HFF-Myc (cell line): Measurements from ENCODE around the gene UNK.

Experiments used
- DNase-seq: peaks from one replicate; pipeline ENCODE4 v3.0.0-alpha.2; 2011; ENCODE audit warnings: low read depth; ENCODE audit errors: extremely low read depth
- H3K4me3 ChIP-seq: replicated peaks from 2 replicates; pipeline ENCODE4 v1.5.1; 2011; ENCODE audit warnings: low read depth, mild to moderate bottlenecking, control low read depth, low read length
- TF ChIP-seq, protein P1 (sequence below): IDR thresholded peaks from 2 replicates; pipeline ENCODE4 v1.5.1; 2012; ENCODE audit warnings: mild to moderate bottlenecking, low read depth, low read length, control low read depth; ENCODE audit errors: missing control alignments

Gene UNK

DNA sequence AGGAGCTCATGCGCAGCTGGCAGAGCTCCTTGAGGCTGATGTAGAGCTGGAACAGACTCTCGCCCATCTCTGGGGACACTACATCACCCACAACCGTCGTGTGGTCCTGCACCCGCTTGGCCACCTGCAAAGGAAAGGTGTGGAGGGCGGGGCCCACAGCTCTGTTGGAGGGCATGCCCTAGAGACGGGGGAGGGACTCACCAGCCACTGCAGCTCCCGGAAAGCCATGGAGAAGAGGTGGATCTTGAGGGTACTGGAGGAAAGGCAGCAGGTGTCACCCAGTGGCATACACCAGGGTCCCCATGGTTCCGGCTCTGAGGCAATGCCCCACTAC, 51.0 kb downstream of the UNK start:
- no peak overlapping the region for H3K4me3 ChIP-seq
- TF ChIP-seq, protein P1, sequence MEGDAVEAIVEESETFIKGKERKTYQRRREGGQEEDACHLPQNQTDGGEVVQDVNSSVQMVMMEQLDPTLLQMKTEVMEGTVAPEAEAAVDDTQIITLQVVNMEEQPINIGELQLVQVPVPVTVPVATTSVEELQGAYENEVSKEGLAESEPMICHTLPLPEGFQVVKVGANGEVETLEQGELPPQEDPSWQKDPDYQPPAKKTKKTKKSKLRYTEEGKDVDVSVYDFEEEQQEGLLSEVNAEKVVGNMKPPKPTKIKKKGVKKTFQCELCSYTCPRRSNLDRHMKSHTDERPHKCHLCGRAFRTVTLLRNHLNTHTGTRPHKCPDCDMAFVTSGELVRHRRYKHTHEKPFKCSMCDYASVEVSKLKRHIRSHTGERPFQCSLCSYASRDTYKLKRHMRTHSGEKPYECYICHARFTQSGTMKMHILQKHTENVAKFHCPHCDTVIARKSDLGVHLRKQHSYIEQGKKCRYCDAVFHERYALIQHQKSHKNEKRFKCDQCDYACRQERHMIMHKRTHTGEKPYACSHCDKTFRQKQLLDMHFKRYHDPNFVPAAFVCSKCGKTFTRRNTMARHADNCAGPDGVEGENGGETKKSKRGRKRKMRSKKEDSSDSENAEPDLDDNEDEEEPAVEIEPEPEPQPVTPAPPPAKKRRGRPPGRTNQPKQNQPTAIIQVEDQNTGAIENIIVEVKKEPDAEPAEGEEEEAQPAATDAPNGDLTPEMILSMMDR = no peak

DNA sequence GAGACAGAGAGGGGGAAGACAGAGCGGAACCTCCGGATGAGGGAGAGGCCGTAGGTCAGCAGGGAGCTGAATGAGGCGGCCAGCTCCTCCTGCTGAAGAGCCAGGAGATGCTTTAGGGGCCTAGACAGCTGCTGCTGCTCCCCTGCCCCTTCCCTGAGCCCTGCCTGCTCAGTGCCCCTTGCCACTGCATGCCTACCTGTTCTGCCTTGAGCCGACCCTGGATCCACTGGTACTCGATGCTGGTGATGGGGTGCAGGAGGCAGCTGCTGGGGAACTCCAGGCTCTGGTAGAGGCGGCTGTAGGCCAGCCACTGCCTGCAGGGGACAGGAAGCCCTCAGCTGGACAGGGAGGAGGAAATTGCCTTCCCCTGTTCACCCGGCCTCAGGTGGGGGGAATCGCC, 52.0 kb downstream of the UNK start:
- H3K4me3 ChIP-seq = no peak overlapping the region
- TF ChIP-seq, protein P1 = no peak
- DNase-seq = no peak

More for the DNA sequence above, 51.0 kb downstream of the UNK start:
- no peak for DNase-seq

DNA sequence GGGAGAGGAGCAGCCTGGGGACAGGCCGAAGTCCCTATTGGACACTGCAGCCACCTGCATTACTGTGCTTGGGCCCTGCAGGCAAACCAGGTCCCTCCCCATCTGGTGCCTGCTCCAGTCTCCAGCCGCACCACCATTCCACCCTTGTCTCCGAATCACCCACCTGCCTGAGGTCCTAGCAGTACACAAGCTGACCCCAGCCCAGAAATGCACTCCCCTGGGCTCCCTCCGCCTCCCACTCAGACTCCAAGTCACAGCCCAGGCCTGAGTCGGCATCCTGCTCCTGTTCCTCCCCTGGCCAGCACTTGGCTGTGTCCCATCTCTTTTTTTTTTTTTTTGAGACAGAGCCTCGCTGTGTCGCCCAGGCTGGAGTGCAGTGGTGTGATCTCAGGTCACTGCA, 53.3 kb downstream of the UNK start:
- DNase-seq = no peak
- H3K4me3 ChIP-seq = no peak overlapping the region
- TF ChIP-seq, protein P1 = no peak

DNA sequence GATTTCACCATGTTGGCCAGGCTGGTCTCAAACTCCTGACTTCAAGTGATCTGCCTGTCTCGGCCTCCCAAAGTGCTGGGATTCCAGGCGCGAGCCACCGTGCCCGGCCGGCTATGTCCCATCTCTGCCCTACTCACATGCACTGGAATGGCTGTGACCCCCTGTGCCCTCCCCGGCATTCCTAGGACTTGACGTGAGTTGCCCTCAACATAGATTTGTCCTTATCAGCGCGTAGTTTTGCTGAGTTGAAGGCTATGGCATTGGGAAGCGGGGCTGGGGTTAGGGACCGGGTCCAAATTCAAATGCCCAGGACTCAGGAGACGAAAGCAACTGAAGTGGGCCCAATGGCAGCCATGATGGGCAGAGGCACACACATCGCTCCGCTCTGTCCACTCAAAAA, 53.8 kb downstream of the UNK start:
- no peak for DNase-seq
- H3K4me3 ChIP-seq = no peak overlapping the region
- TF ChIP-seq, protein P1 = no peak

DNA sequence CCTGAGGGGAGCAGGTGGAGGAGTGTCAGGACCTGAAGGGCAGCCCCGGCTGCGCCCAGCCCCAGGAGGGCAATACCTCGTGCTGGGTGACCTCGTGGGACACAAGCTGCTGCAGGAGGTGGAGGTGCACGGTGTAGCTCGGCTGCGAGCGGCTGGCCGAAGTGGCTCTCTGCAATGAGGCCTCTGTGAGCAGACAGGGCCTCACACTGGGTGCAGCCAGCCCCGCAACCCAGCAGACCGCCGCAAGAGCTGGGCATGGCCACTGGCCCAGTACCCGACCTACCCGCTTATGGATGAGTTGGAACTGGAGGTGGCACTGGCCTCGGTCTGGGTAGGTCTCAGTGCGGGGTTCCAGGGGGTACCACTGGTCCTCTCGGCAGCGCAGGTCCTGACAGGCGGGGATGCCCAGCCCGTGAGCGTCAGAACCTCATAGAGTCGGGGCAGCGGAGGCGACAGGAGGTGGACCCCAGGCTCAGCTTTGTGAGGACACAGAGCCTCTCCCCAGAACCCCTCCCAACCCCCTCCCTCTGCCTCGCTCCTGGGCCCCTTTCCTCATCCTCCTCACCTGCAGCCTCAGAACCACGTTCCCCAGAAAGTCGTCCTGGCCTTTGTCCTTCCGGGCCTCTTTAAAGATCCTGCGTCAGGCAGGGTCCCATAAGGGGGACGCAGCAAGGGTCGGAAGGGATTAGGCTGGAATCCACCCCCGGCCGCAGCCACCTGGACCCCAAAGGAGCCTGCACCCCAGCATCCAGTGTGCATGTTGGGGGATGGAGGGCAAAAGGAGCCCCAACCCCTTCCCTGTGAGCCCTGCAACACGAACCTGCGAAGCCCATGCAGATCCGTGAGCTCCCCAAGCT, 55.6 kb downstream of the UNK start:
- TF ChIP-seq, protein P1 = no peak
- no peak for DNase-seq
- no peak overlapping the region for H3K4me3 ChIP-seq

DNA sequence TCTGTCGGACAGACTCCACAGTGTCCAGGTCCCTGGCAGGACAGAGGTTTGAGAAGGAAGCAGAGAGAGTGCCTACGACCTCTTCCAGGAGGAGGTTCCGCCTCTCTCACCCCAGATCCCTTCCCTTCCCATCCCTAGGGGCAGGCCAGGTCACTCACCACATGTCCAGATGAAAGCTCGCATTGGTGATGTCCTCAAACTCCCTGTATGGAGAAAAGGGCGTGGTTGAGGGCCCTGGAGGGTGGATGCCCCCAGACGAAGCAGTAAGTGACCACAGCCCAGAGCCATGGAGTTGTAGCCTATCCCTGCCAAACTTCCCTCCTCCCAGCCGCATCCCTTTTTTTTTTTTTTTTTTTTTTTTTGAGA, 56.2 kb downstream of the UNK start:
- TF ChIP-seq, protein P1 = no peak
- no peak overlapping the region for H3K4me3 ChIP-seq
- no peak for DNase-seq

DNA sequence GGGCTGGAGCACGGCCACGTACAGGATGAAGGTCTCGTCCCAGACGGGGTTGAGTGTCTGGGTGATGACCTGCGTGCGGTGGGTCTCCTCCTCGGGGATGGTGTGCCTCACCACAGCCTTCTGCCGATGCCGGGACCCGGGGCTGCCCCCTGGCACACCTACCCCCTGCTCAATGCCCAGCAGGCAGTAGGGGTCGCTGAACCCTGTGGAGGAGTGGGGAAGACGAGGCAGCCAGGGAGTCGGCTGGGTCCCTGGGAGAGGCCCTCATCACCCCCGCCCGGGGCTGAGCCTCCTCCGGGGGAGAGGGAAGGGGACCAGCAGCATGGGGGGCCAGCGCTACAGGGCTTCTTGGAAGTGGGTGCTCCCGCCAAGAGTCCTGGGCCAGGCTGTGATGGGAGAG, 57.8 kb downstream of the UNK start:
- TF ChIP-seq, protein P1 = no peak
- no peak overlapping the region for H3K4me3 ChIP-seq
- DNase-seq = no peak
